Peyer's patch (tissue), 4 donors: ENCODE data around the gene CCDC88C.

Source experiments
- CTCF ChIP-seq, 6 experiments: fragments of 450-650 bp in 4 of 6; fragments of 200-600 bp in 2 of 6; sonication (generic) in 1 of 6; IDR thresholded peaks; one replicate each; pipeline ENCODE4 v1.5.1; 2017 to 2019; ENCODE audit warnings: antibody characterized with exemption in 6 of 6, mild to moderate bottlenecking in 3 of 6, moderate library complexity in 1 of 6
- POLR2A ChIP-seq, 2 donors: fragments of 450-650 bp; IDR thresholded peaks; one replicate each; pipeline ENCODE4 v1.5.1; 2017; ENCODE audit warnings: antibody characterized with exemption in 2 of 2, mild to moderate bottlenecking in 2 of 2, moderate library complexity in 2 of 2

- no peak for TF ChIP-seq POLR2A (IDR thresholded peaks at IDR 0.05)
- no peak for TF ChIP-seq CTCF (IDR thresholded peaks at IDR 0.05)
Observed at GRCh38 chr14:91233936-91234790, 183.5 kb downstream of the CCDC88C start.
